IMR-90 (cell line): ENCODE data around the gene PLP1. TPM values are rescaled to one million over a fixed set of nuclear protein-coding genes. Genes with fewer than 3 reads are reported as not detected.
"Not testable (repeated sequence)": the region's sequence is repeated elsewhere in the genome, so short reads cannot be mapped to it uniquely, and the experiment has no call there.

Experiments
- ATAC-seq: fragments of 200-7000 bp; cut with Tn5 transposase; 2 replicates; pipeline ENCODE4 v1.9.1; 2020; ENCODE audit warnings: low read depth, mild to moderate bottlenecking, moderate library complexity
- BruUV-seq: library from RNA; stranded (reverse); fragments of 400-500 nt; replicated peaks from 2 replicates; lab custom pipeline; 2021; lab: Mats Ljungman, UMichigan
- CTCF ChIA-PET: fragments of 300-600 bp; formaldehyde crosslinking; extraction: SDS; loops from one replicate; lab custom pipeline; 2021; ENCODE audit warnings: antibody characterized with exemption; lab: Yijun Ruan, JAX
- POLR2A ChIA-PET: fragments of 300-600 bp; sonication (Branson Sonifier 250); formaldehyde crosslinking; loops from one replicate; lab custom pipeline; 2022; ENCODE audit warnings: antibody characterized with exemption; ENCODE audit not compliant: unreplicated experiment; lab: Charles Lee
- DNase-seq: peaks from one replicate; pipeline ENCODE4 v3.0.0; 2013
- H2AFZ ChIP-seq: replicated peaks from 2 replicates; pipeline ENCODE3; 2013; ENCODE audit warnings: low read length, mild to moderate bottlenecking; ENCODE audit not compliant: poor library complexity
- H2AK5ac ChIP-seq: 2 replicates; pipeline ENCODE4 v1.6.1; 2013; ENCODE audit warnings: low read depth, low read length, inconsistent platforms
- H2AK9ac ChIP-seq: replicated peaks from 2 replicates; pipeline ENCODE3; 2013; ENCODE audit warnings: mild to moderate bottlenecking, low read depth, low read length, moderate library complexity; ENCODE audit not compliant: poor library complexity
- H2BK120ac ChIP-seq: 2 replicates; pipeline ENCODE4 v1.6.1; 2013; ENCODE audit warnings: low read depth, low read length, inconsistent platforms
- H2BK15ac ChIP-seq: 3 replicates; pipeline ENCODE4 v1.6.1; 2013; ENCODE audit warnings: low read depth, low read length, inconsistent platforms
- H2BK20ac ChIP-seq: 2 replicates; pipeline ENCODE4 v1.6.1; 2013; ENCODE audit warnings: low read depth, mild to moderate bottlenecking, inconsistent platforms, low read length, moderate library complexity
- H2BK5ac ChIP-seq: 2 replicates; pipeline ENCODE4 v1.6.1; 2013; ENCODE audit warnings: mild to moderate bottlenecking, low read depth, low read length, inconsistent platforms; ENCODE audit not compliant: poor library complexity, severe bottlenecking
- H3K14ac ChIP-seq: replicated peaks from 2 replicates; pipeline ENCODE4 v1.6.1; 2013; ENCODE audit warnings: low read depth, low read length, inconsistent platforms
- H3K18ac ChIP-seq: 2 replicates; pipeline ENCODE4 v1.6.1; 2013; ENCODE audit warnings: low read depth, low read length, control low read depth
- H3K23ac ChIP-seq: 2 replicates; pipeline ENCODE4 v1.6.1; 2013; ENCODE audit warnings: low read depth, low read length, inconsistent platforms
- H3K27ac ChIP-seq: 2 replicates; pipeline ENCODE4 v1.5.1; 2013; ENCODE audit warnings: mild to moderate bottlenecking, control low read depth, low read length; ENCODE audit not compliant: insufficient read depth
- H3K27me3 ChIP-seq: 2 replicates; pipeline ENCODE4 v1.6.1; 2013; ENCODE audit warnings: low read length; ENCODE audit not compliant: control insufficient read depth, insufficient read depth
- H3K36me3 ChIP-seq: 2 replicates; pipeline ENCODE4 v1.6.1; 2013; ENCODE audit warnings: low read length, mixed read lengths; ENCODE audit not compliant: control insufficient read depth, insufficient read depth
- H3K4ac ChIP-seq: 2 replicates; pipeline ENCODE4 v1.6.1; 2013; ENCODE audit warnings: low read depth, low read length, inconsistent platforms
- H3K4me1 ChIP-seq: 2 replicates; pipeline ENCODE4 v1.6.1; 2013; ENCODE audit warnings: low read length, mixed read lengths; ENCODE audit not compliant: control insufficient read depth, insufficient read depth
- H3K4me2 ChIP-seq: 2 replicates; pipeline ENCODE4 v1.6.1; 2013; ENCODE audit warnings: low read depth, mild to moderate bottlenecking, control low read depth, low read length, moderate library complexity
- H3K4me3 ChIP-seq: 2 replicates; pipeline ENCODE4 v1.5.1; 2013; ENCODE audit warnings: low read depth, mild to moderate bottlenecking, control low read depth, low read length, moderate library complexity; ENCODE audit not compliant: insufficient read depth
- H3K56ac ChIP-seq: 2 replicates; pipeline ENCODE4 v1.6.1; 2013; ENCODE audit warnings: low read length, inconsistent platforms; ENCODE audit not compliant: insufficient read depth; ENCODE audit errors: extremely low read depth
- H3K79me1 ChIP-seq, 2 experiments: 2 replicates each; pipeline ENCODE4 v1.6.1; 2013; ENCODE audit warnings: low read length in 2 of 2, inconsistent platforms in 1 of 2, low read depth in 1 of 2
- H3K9ac ChIP-seq: 2 replicates; pipeline ENCODE4 v1.6.1; 2013; ENCODE audit warnings: low read depth, low read length, control low read depth
- H3K9me1 ChIP-seq: 2 replicates; pipeline ENCODE4 v1.6.1; 2013; ENCODE audit warnings: low read length, inconsistent platforms; ENCODE audit not compliant: insufficient read depth
- H3K9me3 ChIP-seq: 2 replicates; pipeline ENCODE4 v1.6.1; 2013; ENCODE audit warnings: low read length; ENCODE audit not compliant: control insufficient read depth, insufficient read depth
- H4K20me1 ChIP-seq: 2 replicates; pipeline ENCODE4 v1.6.1; 2013; ENCODE audit warnings: low read length, inconsistent platforms; ENCODE audit not compliant: insufficient read depth
- H4K5ac ChIP-seq: 2 replicates; pipeline ENCODE4 v1.6.1; 2013; ENCODE audit warnings: mild to moderate bottlenecking, low read depth, low read length, control low read depth
- H4K8ac ChIP-seq, 2 experiments: 2 replicates each; pipeline ENCODE4 v1.6.1; 2013; ENCODE audit warnings: low read depth in 2 of 2, low read length in 2 of 2, control low read depth in 1 of 2, inconsistent platforms in 1 of 2
- H4K91ac ChIP-seq: 2 replicates; pipeline ENCODE4 v1.6.1; 2013; ENCODE audit warnings: low read depth, low read length, inconsistent platforms; ENCODE audit not compliant: insufficient read depth
- WGBS, 2 experiments: methylation state at CpG; one replicate each; pipeline versions ENCODE4 v1.1.5 to v1.1.7; 2013; ENCODE audit warnings: missing lambda C conversion rate in 2 of 2; ENCODE audit not compliant: insufficient read length in 1 of 2; ENCODE audit errors: extremely low coverage in 2 of 2; 5-methylcytosine and 5-hydroxymethylcytosine counted together
- dilution Hi-C: fragments of 300-500 bp; cut with HindIII; formaldehyde crosslinking; loops from one replicate; pipeline ENCODE4 v1.14.3; 2018; ENCODE audit warnings: low sequenced_read_pairs; ENCODE audit not compliant: unreplicated experiment
- in situ Hi-C: fragments of 300-500 bp; cut with MboI; formaldehyde crosslinking; loops from 3 replicates; pipeline ENCODE4 v1.14.3; 2019; ENCODE audit warnings: low sequenced_read_pairs, inconsistent platforms, mixed read lengths
- intact Hi-C: fragments of 100-400 bp; cut with micrococcal nuclease; formaldehyde crosslinking; loops from 2 replicates; pipeline ENCODE4 v1.10.0; 2022
- polyA plus RNA-seq, 3 experiments: library from polyadenylated mRNA; depleted of rRNA; stranded (reverse); fragments of >200 nt; gene quantifications; 2 replicates each; pipeline ENCODE4 v1.2.3, GENCODE V29; 2012; ENCODE audit warnings: low replicate concordance in 1 of 3
- total RNA-seq: library from RNA; depleted of rRNA; stranded (reverse); fragments of >200 nt; gene quantifications from 2 replicates; pipeline ENCODE4 v1.2.3, GENCODE V29; 2012

PLP1 gene
- total and polyA plus RNA-seq, 2 of the 4 experiments (the other 2 are of a cell fraction): 0.18 to 0.62 TPM

DNA sequence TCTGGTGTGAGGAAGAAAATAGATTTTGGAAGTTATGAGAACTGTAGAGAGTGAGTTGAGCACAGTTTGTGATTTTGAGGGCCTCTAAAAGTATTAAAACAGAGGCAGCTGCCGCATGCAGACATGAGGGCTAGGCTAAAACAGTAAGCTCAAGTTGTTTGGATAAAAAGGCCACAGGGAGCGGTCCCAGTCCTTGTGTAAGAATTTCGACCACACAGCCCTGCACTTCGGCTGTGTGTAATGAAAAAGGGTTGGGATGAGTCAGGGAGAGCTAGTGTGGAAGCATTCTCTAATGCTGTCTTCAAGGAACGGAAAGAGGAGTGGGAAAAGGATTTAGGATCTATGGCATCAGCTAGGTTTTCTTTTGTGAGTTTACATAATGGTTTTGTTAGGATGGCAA, 13.1 kb upstream of the PLP1 start:
- H3K23ac ChIP-seq, in situ Hi-C loops, H3K27ac ChIP-seq, dilution Hi-C loops, H2AK9ac ChIP-seq, H3K18ac ChIP-seq, BruUV-seq, H3K4ac ChIP-seq, H3K9me3 ChIP-seq, H2BK5ac ChIP-seq, POLR2A ChIA-PET, H2AFZ ChIP-seq, H3K27me3 ChIP-seq, H4K91ac ChIP-seq, H3K9me1 ChIP-seq, H3K36me3 ChIP-seq, H2BK120ac ChIP-seq, H3K4me2 ChIP-seq, H3K4me1 ChIP-seq, H2BK20ac ChIP-seq, H3K9ac ChIP-seq, H3K79me1 ChIP-seq, H4K8ac ChIP-seq, H3K4me3 ChIP-seq, H4K20me1 ChIP-seq, H2BK15ac ChIP-seq, H4K5ac ChIP-seq, H3K14ac ChIP-seq, H2AK5ac ChIP-seq, intact Hi-C loops, H3K56ac ChIP-seq: not testable (repeated sequence)
- peak; percentile 67 for DNase-seq
- CTCF ChIA-PET: interaction anchor here (0.6 kb wide), 1 partner anchor 47 kb away, joined by 3 read pairs; no protein-coding TSS in a partner anchor
- ATAC-seq: peak; percentile 35; the same call in 1 of the 2 replicates
- 38% methylated on average over 4 of the region's 5 CpGs; no CpG with 5 or more reads in 1 of the 2 experiments for WGBS, 2 experiments

DNA sequence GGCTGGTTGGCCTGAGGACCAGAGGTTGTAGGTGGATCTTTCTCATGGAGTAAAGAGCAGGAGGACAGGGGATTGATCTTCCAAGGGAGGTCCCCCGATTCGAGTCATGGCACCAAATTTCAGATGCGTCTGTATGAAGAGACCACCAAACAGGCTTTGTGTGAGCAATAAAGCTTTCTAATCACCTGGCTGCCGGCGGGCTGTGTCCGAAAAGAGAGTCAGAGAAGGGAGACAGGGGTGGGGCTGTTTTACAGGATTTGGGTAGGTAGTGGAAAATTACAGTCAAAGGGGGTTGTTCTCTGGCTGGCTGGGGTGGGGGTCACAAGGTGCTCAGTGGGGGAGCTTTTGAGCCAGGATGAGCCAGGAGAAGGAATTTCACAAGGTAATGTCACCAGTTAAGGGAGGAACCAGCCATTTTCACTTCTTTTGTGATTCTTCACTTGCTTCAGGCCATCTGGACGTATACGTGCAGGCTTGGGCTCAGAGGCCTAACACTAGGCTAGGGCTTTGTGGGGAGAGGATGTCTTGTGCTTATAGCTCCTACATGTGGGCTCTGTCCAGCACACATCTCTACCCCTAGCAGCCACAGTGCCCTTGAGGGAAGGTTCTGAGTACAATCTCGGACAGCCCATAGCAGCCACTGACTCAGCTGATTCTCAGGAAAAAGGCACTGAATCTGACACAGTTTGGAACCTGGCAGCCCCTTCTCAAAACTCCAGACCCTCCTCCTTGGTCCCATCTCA, 9.7 kb upstream of the PLP1 start:
- H3K27me3 ChIP-seq, H3K79me1 ChIP-seq, H4K20me1 ChIP-seq, H4K5ac ChIP-seq, H2AK9ac ChIP-seq, H3K36me3 ChIP-seq, H3K4me2 ChIP-seq, H3K9ac ChIP-seq, H3K23ac ChIP-seq, H2AFZ ChIP-seq, dilution Hi-C loops, H3K18ac ChIP-seq, H4K91ac ChIP-seq, H3K9me1 ChIP-seq, H3K4me3 ChIP-seq, H4K8ac ChIP-seq, H3K27ac ChIP-seq, H2AK5ac ChIP-seq, H2BK20ac ChIP-seq, in situ Hi-C loops, H3K4ac ChIP-seq, H3K9me3 ChIP-seq, DNase-seq, H3K56ac ChIP-seq, H3K14ac ChIP-seq, H2BK120ac ChIP-seq, H2BK15ac ChIP-seq, intact Hi-C loops, CTCF ChIA-PET, POLR2A ChIA-PET, H2BK5ac ChIP-seq, H3K4me1 ChIP-seq, BruUV-seq: not testable (repeated sequence)
- ATAC-seq: peak; percentile 48; the same call in 1 of the 2 replicates
- WGBS, 2 experiments: 76% methylated on average over 3 of the region's 9 CpGs; no CpG with 5 or more reads in 1 of the 2 experiments
